ENCODE measurements around the gene TCERG1L. TPM values are rescaled to one million over a fixed set of nuclear protein-coding genes. Genes with fewer than 3 reads are reported as not detected.
A peak's percentile ranks its signal among the peaks of the same experiment; 100 is the strongest.

The TCERG1L gene
- total RNA-seq, 4 donors from 2014 or later = 0.42 to 1.3 TPM; not detected in 2

GRCh38 chr10:131099028-131099726, 212.3 kb downstream of the TCERG1L start:
- DNase-seq (ENCODE audit: low spot score in 2 of 2) = no peak
- Histone ChIP-seq H3K27me3 (no peaks in the 10 kb centered on the region), H3K4me1 (peaks cover 0 to 10% (median 0%) of the 10 kb centered on the region in 4 donors), H3K36me3 (no peaks in the 10 kb centered on the region), H3K9me3 (no peaks in the 10 kb centered on the region), H3K27ac (no peak overlapping the region), H3K4me3 (no peak overlapping the region)
- TF ChIP-seq CTCF (IDR thresholded peaks at IDR 0.05) (no peak), EP300 (IDR thresholded peaks at IDR 0.05) (no peak), POLR2A (IDR thresholded peaks at IDR 0.05) (no peak)
- 75 to 77% methylated on average over 11 of the region's 11 CpGs for WGBS, 2 donors

GRCh38 chr10:131098416-131098952, 213.0 kb downstream of the TCERG1L start:
- H3K9me3 ChIP-seq = no peaks in the 10 kb centered on the region

GRCh38 chr10:131096031-131096430, 215.5 kb downstream of the TCERG1L start:
- WGBS, 2 donors = 94 to 97% methylated on average over 7 of the region's 7 CpGs
- no peak overlapping the region for H3K27ac ChIP-seq
- no peaks in the 10 kb centered on the region for H3K9me3 ChIP-seq
- DNase-seq (ENCODE audit: low spot score in 2 of 2) = no peak
- peaks cover 0 to 14% (median 0%) of the 10 kb centered on the region in 4 donors for H3K4me1 ChIP-seq
- no peaks in the 10 kb centered on the region for H3K27me3 ChIP-seq
- H3K4me3 ChIP-seq = no peak overlapping the region
- no peaks in the 10 kb centered on the region for H3K36me3 ChIP-seq
- no peak for TF ChIP-seq EP300 (IDR thresholded peaks at IDR 0.05)
- no peak for TF ChIP-seq CTCF (IDR thresholded peaks at IDR 0.05)
- no peak for TF ChIP-seq POLR2A (IDR thresholded peaks at IDR 0.05)

More at GRCh38 chr10:131098416-131098952, 213.0 kb downstream of the TCERG1L start:
- Histone ChIP-seq H3K4me1 (peaks cover 0 to 14% (median 0%) of the 10 kb centered on the region in 4 donors), H3K27me3 (no peaks in the 10 kb centered on the region), H3K36me3 (no peaks in the 10 kb centered on the region), H3K27ac (no peak overlapping the region), H3K4me3 (no peak overlapping the region)
- WGBS, 2 donors = 85 to 88% methylated on average over 15 of the region's 15 CpGs
- DNase-seq (ENCODE audit: low spot score in 2 of 2) = no peak
- no peak for TF ChIP-seq POLR2A (IDR thresholded peaks at IDR 0.05)

GRCh38 chr10:131095313-131095580, 216.3 kb downstream of the TCERG1L start:
- Histone ChIP-seq H3K4me1 (peaks cover 0 to 14% (median 0%) of the 10 kb centered on the region in 4 donors), H3K9me3 (no peaks in the 10 kb centered on the region), H3K27me3 (no peaks in the 10 kb centered on the region), H3K36me3 (no peaks in the 10 kb centered on the region), H3K27ac (peak overlapping the region in 1 of 4 donors; percentile 59), H3K4me3 (no peak overlapping the region)
- DNase-seq (ENCODE audit: low spot score in 2 of 2) = no peak
- 86 to 87% methylated on average over 10 to 12 of the region's 12 CpGs for WGBS, 2 donors
- TF ChIP-seq POLR2A (IDR thresholded peaks at IDR 0.05) (no peak), EP300 (IDR thresholded peaks at IDR 0.05) (no peak), CTCF (IDR thresholded peaks at IDR 0.05) (no peak)

GRCh38 chr10:131094527-131095312, 216.8 kb downstream of the TCERG1L start:
- H3K36me3 ChIP-seq = no peaks in the 10 kb centered on the region
- 23 to 51% methylated on average over 15 to 26 of the region's 29 CpGs for WGBS, 2 donors
- H3K9me3 ChIP-seq = no peaks in the 10 kb centered on the region
- H3K4me1 ChIP-seq = peaks cover 0 to 14% (median 0%) of the 10 kb centered on the region in 4 donors
- no peak for TF ChIP-seq POLR2A (IDR thresholded peaks at IDR 0.05)
- TF ChIP-seq EP300 (IDR thresholded peaks at IDR 0.05) = no peak
- no peak for TF ChIP-seq CTCF (IDR thresholded peaks at IDR 0.05)
- DNase-seq (ENCODE audit: low spot score in 2 of 2) = peak; percentile 25 to 27
- no peaks in the 10 kb centered on the region for H3K27me3 ChIP-seq
- H3K4me3 ChIP-seq = no peak overlapping the region
- peak overlapping the region in 1 of 4 donors; percentile 59 for H3K27ac ChIP-seq

All from tibial nerve (tissue), 4 donors.